Measurements from ENCODE around the gene CRIM1. TPM values are rescaled to one million over a fixed set of nuclear protein-coding genes. Genes with fewer than 3 reads are reported as not detected.

The CRIM1 gene
- total and polyA plus RNA-seq, 2 of the 8 experiments (the other 6 are each of a cell fraction or from before 2014, with no cell fraction given), result 9.4 to 28.4 TPM

- no peaks in the 10 kb centered on the region for H3K23me2 ChIP-seq (ENCODE audit: low read depth, low read length)
- no peak overlapping the region for H3K14ac ChIP-seq (ENCODE audit: insufficient read length)
- no peaks in the 10 kb centered on the region for H3K27me3 ChIP-seq (replicated peaks in 1 of 4; ENCODE audit: control insufficient read depth in 3 of 4, extremely low read depth in 1 of 4, insufficient read depth in 3 of 4, low read length in 3 of 4)
- ChIA-PET CTCF (ENCODE audit: partially characterized antibody) (interaction anchor here (1.2 to 1.4 kb wide), 2 partner anchors 9 to 63 kb away, joined by 3 to 4 read pairs; no protein-coding TSS in a partner anchor), POLR2A (ENCODE audit: partially characterized antibody) (no interaction called here)
- no peak overlapping the region for H2BK15ac ChIP-seq (ENCODE audit: low read length)
- H4K8ac ChIP-seq (ENCODE audit: extremely low read depth, insufficient read depth, low read length), result no peak overlapping the region
- H3K9me3 ChIP-seq (ENCODE audit: insufficient read depth in 2 of 2, low read depth in 1 of 2, low read length in 1 of 2), result no peaks in the 10 kb centered on the region
- H2BK120ac ChIP-seq (replicated peaks; ENCODE audit: low read depth, low read length), result no peak overlapping the region
- peaks cover 8 to 99% of the 10 kb centered on the region in 2 experiments; a peak in 3 of 4 replicates for H3K79me2 ChIP-seq (ENCODE audit: control insufficient read depth in 1 of 2, insufficient read depth in 2 of 2, low read length in 2 of 2)
- no peak overlapping the region for H2BK20ac ChIP-seq (ENCODE audit: low read length)
- H3K27ac ChIP-seq (ENCODE audit: low read depth, low read length), result no peak overlapping the region
- no peak overlapping the region for H3K4ac ChIP-seq (replicated peaks; ENCODE audit: insufficient read length, low read depth, low read length)
- FAIRE-seq, result no peak
- no peak overlapping the region for H2AK5ac ChIP-seq (ENCODE audit: low read depth, low read length)
- peaks cover 0 to 12% (median 8%) of the 10 kb centered on the region in 4 experiments; a peak in 4 of 7 replicates for H3K4me1 ChIP-seq (replicated peaks in 1 of 4; ENCODE audit: control insufficient read depth in 3 of 4, insufficient read depth in 4 of 4, low read length in 3 of 4)
- 85% methylated on average over 2 of the region's 2 CpGs; no CpG with 5 or more reads in 1 of the 2 experiments for WGBS, 2 experiments (ENCODE audit: extremely low coverage in 1 of 2, insufficient coverage in 1 of 2, insufficient read length in 1 of 2, insufficient replicate concordance in 2 of 2, low coverage in 1 of 2, low lambda C conversion rate in 2 of 2, missing lambda C conversion rate in 1 of 2)
- H3K4me2 ChIP-seq (ENCODE audit: insufficient read depth in 1 of 2, low read depth in 2 of 2, low read length in 2 of 2), result no peak overlapping the region
- H3K18ac ChIP-seq (ENCODE audit: extremely low read depth, low read length), result no peak overlapping the region
- no peak overlapping the region for H4K5ac ChIP-seq (ENCODE audit: insufficient read length, low read depth, low read length)
- no peaks in the 10 kb centered on the region for H3K36me3 ChIP-seq (ENCODE audit: control insufficient read depth in 2 of 4, insufficient read depth in 4 of 4, low read length in 3 of 4)
- H2BK12ac ChIP-seq (ENCODE audit: low read depth, low read length), result no peak overlapping the region
- no peak overlapping the region for H3K23ac ChIP-seq (ENCODE audit: insufficient read length)
- H4K91ac ChIP-seq (replicated peaks; ENCODE audit: insufficient read length, low read length), result no peak overlapping the region
- H3K56ac ChIP-seq (replicated peaks; ENCODE audit: insufficient read length, low read depth, low read length), result no peak overlapping the region
- no peak overlapping the region for H2BK5ac ChIP-seq (ENCODE audit: low read depth, low read length)
- no peak for DNase-seq (ENCODE audit: low read depth in 1 of 2, low spot score in 2 of 2)
- H4K20me1 ChIP-seq (replicated peaks in 1 of 2; ENCODE audit: control insufficient read depth in 1 of 2, insufficient read depth in 2 of 2, low read length in 2 of 2), result peaks cover 6 to 7% of the 10 kb centered on the region in 2 experiments
- H3K9ac ChIP-seq (replicated peaks in 1 of 4; ENCODE audit: extremely low read depth in 1 of 4, low read depth in 3 of 4, low read length in 3 of 4), result no peak overlapping the region
- H3K79me1 ChIP-seq (ENCODE audit: low read depth, low read length), result peaks cover 6% of the 10 kb centered on the region
- H2AFZ ChIP-seq (ENCODE audit: low read length), result no peak overlapping the region
- no peak overlapping the region for H3K4me3 ChIP-seq (ENCODE audit: extremely low read depth in 1 of 4, insufficient read depth in 2 of 4, low read depth in 3 of 4, low read length in 4 of 4)
- TF ChIP-seq MAX (IDR thresholded peaks at IDR 0.05) (no peak), BRCA1 (IDR thresholded peaks at IDR 0.05; ENCODE audit: low read depth, low read length) (no peak), TCF12 (IDR thresholded peaks at IDR 0.05; ENCODE audit: low read depth, low read length) (no peak), SRF (IDR thresholded peaks at IDR 0.05; ENCODE audit: low read depth, low read length) (no peak), ATF2 (IDR thresholded peaks at IDR 0.05; ENCODE audit: low read length) (no peak), TAF7 (optimal IDR thresholded peaks at IDR 0.05; ENCODE audit: borderline replicate concordance, low read depth, low read length) (no peak), GTF2F1 (IDR thresholded peaks at IDR 0.05; ENCODE audit: borderline replicate concordance, low read depth, low read length) (no peak), ZNF274 (IDR thresholded peaks at IDR 0.05; ENCODE audit: borderline replicate concordance, extremely low read depth, low read length) (no peak), CTCF (IDR thresholded peaks at IDR 0.05; ENCODE audit: control extremely low read depth in 1 of 3, insufficient read depth in 1 of 3, low read depth in 1 of 3, low read length in 3 of 3) (no peak), JUN (IDR thresholded peaks at IDR 0.05; ENCODE audit: low read depth, low read length) (no peak)
These were observed 43.5 kb downstream of the CRIM1 start for GRCh38 chr2:36399050-36399449.
